Osteocyte (in vitro differentiated cells): Measurements from ENCODE around the gene MRPS9. TPM values are rescaled to one million over a fixed set of nuclear protein-coding genes. Genes with fewer than 3 reads are reported as not detected.

Source experiments
- DNase-seq: peaks from one replicate; pipeline ENCODE4 v3.0.0; 2021; ENCODE audit warnings: mixed read lengths; ENCODE audit not compliant: unreplicated experiment; ENCODE audit errors: extremely low spot score
- H3K27ac Mint-ChIP-seq: one replicate; pipeline ENCODE4 v1.8.0; 2021; ENCODE audit warnings: mild to moderate bottlenecking, mixed read lengths; ENCODE audit not compliant: unreplicated experiment
- H3K27me3 Mint-ChIP-seq: one replicate; pipeline ENCODE4 v1.8.0; 2021; ENCODE audit warnings: mixed read lengths; ENCODE audit not compliant: unreplicated experiment
- H3K36me3 Mint-ChIP-seq: one replicate; pipeline ENCODE4 v1.8.0; 2021; ENCODE audit warnings: mixed read lengths; ENCODE audit not compliant: unreplicated experiment
- H3K4me1 Mint-ChIP-seq: one replicate; pipeline ENCODE4 v1.8.0; 2021; ENCODE audit warnings: mixed read lengths; ENCODE audit not compliant: unreplicated experiment
- H3K4me3 Mint-ChIP-seq: one replicate; pipeline ENCODE4 v1.8.0; 2021; ENCODE audit warnings: mild to moderate bottlenecking, moderate library complexity, mixed read lengths; ENCODE audit not compliant: unreplicated experiment
- H3K9me3 Mint-ChIP-seq: one replicate; pipeline ENCODE4 v1.8.0; 2021; ENCODE audit warnings: mixed read lengths; ENCODE audit not compliant: unreplicated experiment
- CTCF ChIP-seq: fragments of 200-600 bp; sonication (generic); IDR thresholded peaks from 2 replicates; pipeline ENCODE4 v1.5.0; 2021; ENCODE audit warnings: antibody characterized with exemption, mild to moderate bottlenecking, moderate library complexity
- total RNA-seq: library from RNA; stranded (reverse); gene quantifications from 2 replicates; pipeline ENCODE4 v1.2.1, GENCODE V29; 2021

The MRPS9 gene
- total RNA-seq, 1 donor from 2014 or later, result 22.6 TPM

GRCh38 chr2:105140240-105140568 is 102.3 kb downstream of the MRPS9 start:
- H3K27me3 Mint-ChIP-seq, result peaks cover 28% of the 10 kb centered on the region
- no peak for DNase-seq
- H3K4me1 Mint-ChIP-seq, result peaks cover 12% of the 10 kb centered on the region
- no peak overlapping the region for H3K27ac Mint-ChIP-seq
- H3K4me3 Mint-ChIP-seq, result no peak overlapping the region
- H3K36me3 Mint-ChIP-seq, result no peaks in the 10 kb centered on the region
- no peak for TF ChIP-seq CTCF
- no peaks in the 10 kb centered on the region for H3K9me3 Mint-ChIP-seq

GRCh38 chr2:105141099-105141614 is 103.3 kb downstream of the MRPS9 start:
- Mint-ChIP-seq H3K36me3 (no peaks in the 10 kb centered on the region), H3K4me1 (peaks cover 12% of the 10 kb centered on the region), H3K27me3 (peaks cover 35% of the 10 kb centered on the region), H3K4me3 (no peak overlapping the region), H3K27ac (no peak overlapping the region), H3K9me3 (no peaks in the 10 kb centered on the region)
- TF ChIP-seq CTCF, result no peak
- no peak for DNase-seq

- Mint-ChIP-seq H3K4me3 (no peak overlapping the region), H3K27ac (no peak overlapping the region), H3K9me3 (no peaks in the 10 kb centered on the region), H3K36me3 (no peaks in the 10 kb centered on the region), H3K27me3 (peaks cover 40% of the 10 kb centered on the region), H3K4me1 (peaks cover 12% of the 10 kb centered on the region)
- no peak for TF ChIP-seq CTCF
- DNase-seq, result no peak
Observed at GRCh38 chr2:105142239-105142638, 104.4 kb downstream of the MRPS9 start.

GRCh38 chr2:105143094-105143466 is 105.2 kb downstream of the MRPS9 start:
- peaks cover 48% of the 10 kb centered on the region for H3K27me3 Mint-ChIP-seq
- H3K27ac Mint-ChIP-seq, result no peak overlapping the region
- H3K9me3 Mint-ChIP-seq, result no peaks in the 10 kb centered on the region
- peaks cover 12% of the 10 kb centered on the region for H3K4me1 Mint-ChIP-seq
- no peak for DNase-seq
- no peaks in the 10 kb centered on the region for H3K36me3 Mint-ChIP-seq
- no peak for TF ChIP-seq CTCF
- peak overlapping the region; percentile 66 for H3K4me3 Mint-ChIP-seq

GRCh38 chr2:105143467-105144151 is 105.7 kb downstream of the MRPS9 start:
- H3K27me3 Mint-ChIP-seq, result peaks cover 50% of the 10 kb centered on the region
- DNase-seq, result no peak

More at GRCh38 chr2:105143467-105144151, 105.7 kb downstream of the MRPS9 start:
- no peak for TF ChIP-seq CTCF
- Mint-ChIP-seq H3K36me3 (no peaks in the 10 kb centered on the region), H3K27ac (no peak overlapping the region), H3K9me3 (no peaks in the 10 kb centered on the region), H3K4me1 (peaks cover 12% of the 10 kb centered on the region), H3K4me3 (peak overlapping the region; percentile 66)
